Activated T-cell treated with anti-CD3 and anti-CD28 coated beads for 24 hours (primary cell): Measurements from ENCODE around the gene CCDC83.
"Not testable (repeated sequence)": the region's sequence is repeated elsewhere in the genome, so short reads cannot be mapped to it uniquely, and the experiment has no call there.

ENCODE experiments used
- DNase-seq: peaks from one replicate; pipeline ENCODE4 v3.0.0-alpha.2; 2020; ENCODE audit warnings: low read depth

Gene CCDC83

DNA sequence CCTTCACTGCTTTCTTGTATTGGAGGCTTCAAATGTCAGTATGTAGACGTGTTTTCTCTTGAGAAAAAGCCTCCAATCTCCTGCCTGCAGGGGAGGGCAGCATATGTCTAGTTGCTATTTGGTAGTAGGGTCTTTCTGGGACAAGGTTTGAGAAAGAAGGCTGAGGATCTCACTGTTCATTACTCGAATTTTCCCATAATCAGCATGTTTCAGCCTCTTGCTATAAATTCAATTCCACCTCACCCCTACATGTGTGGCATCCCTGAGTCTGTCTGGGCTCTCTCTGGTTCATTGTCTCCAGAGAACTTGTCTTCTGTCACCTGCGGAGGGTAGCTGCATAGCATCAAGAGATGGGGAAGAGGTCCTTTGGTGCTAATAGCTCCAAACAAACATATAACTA lies 19.5 kb upstream of the CCDC83 start:
- DNase-seq: no peak

DNA sequence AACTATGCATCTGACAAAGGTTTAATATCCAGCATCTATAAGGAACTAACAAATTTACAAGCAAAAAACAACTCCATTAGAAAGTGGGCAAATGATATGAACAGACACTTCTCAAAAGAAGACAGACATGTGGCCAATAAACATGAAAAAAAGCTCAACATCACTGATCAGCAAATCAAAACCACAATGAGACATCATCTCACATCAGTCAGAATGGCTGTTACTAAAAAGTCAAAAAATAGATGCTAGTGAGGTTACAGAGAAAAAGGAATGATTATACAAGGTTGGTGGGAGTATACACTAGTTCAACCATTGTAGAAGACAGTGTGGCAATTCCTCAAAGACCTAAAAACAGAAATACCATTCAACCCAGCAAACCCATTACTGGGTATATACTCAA lies 14.3 kb upstream of the CCDC83 start:
- not testable (repeated sequence) for DNase-seq

DNA sequence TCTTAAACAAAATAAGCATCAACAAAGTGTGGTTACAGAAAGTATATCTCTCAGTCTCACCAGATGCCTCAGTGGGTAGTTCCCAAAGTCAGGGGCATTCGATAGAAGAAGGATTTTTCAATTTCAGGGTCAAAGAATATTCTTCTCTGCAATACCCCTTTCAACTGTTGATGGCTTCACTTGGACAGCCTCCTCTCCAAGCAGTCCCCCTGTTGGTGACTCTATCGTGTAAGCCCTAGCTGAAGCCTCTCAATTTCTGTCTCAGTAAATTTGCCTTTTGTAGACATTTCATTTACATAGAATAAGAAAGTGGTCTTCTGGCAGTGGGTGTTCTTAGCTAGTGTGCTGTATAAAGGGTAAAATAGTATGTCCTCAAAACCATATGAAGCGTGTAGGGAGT lies 11.3 kb upstream of the CCDC83 start:
- DNase-seq: no peak

DNA sequence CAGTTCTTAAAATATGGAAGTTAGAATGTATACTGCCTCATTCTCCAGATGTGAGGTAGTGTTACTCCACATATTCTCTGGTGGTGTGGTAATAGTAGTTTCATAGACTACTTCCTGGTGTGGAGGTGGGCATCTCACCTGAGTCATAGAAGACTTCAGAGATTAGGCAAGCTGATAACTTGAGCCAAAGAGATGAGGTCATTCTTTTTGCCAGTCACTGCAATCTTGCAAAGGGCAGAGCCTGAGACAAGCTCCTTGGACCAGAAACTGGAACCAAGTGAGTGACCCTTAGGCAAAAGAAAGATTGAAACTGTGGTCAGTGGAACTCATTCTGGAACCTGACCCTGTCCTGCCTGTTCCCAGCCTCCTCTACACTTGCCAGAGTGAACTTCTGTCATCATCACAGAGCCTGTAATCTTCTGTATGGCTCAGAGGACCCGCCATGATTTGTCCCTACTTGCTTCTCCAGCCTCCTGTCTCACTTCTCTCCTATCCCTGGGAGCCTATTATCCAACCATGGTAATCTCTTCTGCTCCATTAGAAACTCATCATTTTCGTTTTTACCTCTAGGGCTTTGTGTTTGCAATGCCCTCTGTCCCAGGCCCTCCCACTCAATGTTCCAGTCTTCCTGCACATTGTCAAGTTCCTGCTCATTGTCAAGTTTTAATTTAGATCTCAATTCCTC lies 10.6 kb upstream of the CCDC83 start:
- DNase-seq: no peak

DNA sequence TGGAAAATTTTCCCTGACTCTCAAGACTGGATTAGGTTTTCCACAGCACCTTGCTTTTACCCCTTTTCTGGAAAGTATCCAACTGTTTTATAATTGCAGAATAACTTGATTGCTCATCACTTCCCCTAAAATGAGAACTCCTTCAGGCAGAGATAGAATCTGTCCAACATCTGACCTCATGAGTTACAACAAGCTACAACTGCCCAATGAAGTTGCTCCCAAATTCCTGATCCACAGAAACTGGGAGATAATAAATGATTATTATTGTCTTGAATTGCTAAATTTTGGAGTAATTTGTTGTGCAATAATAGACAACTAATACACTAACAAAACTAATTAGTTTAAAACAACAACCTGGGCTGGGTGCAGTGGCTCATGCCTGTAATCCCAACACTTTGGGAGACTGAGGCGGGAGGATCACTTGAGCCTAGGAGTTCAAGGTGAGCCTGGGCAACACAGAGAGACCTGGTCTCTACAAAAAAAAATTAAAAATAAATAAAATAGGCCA lies 10.0 kb upstream of the CCDC83 start:
- no peak for DNase-seq

DNA sequence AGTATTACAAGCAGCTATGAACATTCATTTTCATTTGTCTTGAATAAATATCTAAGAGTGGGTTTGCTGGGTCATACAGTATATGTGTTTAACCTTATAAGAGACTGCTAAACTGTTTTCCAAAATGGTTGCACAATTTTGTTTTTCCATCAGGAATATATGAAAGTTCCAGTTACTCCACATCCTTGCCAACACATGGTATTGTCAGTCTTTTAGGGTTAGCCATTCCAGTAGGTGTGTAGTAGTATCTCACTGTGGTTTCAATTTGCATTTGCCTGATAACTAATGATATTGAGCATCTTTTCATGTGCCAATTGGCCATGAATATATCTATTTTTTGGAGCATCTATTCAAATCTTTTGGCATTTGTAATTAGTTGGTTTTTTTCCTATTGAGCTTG lies 7.7 kb upstream of the CCDC83 start:
- DNase-seq: no peak

DNA sequence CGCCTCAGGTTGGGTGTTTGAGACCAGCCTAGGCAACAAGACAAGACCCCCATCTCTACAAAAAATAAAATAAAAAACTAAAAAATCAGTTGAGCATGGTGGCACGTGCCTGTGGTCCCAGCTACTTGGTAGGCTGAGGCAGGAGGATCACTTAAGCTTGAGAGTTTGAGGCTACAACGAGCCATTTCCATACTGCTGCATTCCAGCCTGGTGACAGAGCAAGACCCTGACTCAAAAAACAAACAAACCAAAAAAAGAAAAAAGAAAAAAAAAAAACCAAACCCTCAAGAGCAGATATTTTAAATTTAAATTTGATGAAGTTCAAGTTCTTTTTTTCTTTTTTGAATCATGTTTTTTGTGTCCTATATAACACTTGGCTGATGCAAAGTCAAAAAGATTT lies 7.2 kb upstream of the CCDC83 start:
- DNase-seq: no peak

DNA sequence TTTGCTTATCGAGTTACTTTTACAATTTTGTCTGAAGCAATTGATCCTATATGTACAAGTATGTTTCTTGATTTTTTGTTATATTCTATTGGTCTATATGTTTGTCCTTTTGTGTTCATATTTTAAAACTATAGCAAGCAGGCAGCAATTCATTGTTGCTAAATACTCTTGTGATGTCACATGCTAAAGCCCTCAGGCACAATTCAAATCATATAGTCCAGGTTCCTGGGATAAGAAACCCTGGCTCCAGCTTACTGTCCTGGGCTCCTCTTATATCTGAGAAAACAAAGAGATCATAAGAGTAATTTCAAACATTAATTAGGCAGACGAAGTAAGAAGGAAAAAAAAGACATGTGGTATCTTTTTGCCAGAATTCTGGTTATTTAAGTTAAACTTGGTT lies 6.6 kb upstream of the CCDC83 start:
- DNase-seq: no peak

DNA sequence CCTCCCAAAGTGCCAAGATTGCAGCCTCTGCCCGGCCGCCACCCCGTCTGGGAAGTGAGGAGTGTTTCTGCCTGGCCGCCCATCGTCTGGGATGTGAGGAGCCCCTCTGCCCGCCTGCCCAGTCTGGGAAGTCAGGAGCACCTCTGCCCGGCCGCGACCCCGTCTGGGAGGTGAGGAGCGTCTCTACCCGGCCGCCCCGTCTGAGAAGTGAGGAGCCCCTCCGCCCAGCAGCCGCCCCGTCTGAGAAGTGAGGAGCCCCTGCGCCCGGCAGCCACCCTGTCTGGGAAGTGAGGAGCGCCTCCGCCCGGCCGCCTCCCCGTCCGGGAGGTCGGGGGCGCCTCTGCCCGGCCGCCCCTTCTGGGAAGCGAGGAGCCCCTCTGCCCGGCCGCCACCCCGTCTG lies 2.4 kb upstream of the CCDC83 start:
- DNase-seq: not testable (repeated sequence)

DNA sequence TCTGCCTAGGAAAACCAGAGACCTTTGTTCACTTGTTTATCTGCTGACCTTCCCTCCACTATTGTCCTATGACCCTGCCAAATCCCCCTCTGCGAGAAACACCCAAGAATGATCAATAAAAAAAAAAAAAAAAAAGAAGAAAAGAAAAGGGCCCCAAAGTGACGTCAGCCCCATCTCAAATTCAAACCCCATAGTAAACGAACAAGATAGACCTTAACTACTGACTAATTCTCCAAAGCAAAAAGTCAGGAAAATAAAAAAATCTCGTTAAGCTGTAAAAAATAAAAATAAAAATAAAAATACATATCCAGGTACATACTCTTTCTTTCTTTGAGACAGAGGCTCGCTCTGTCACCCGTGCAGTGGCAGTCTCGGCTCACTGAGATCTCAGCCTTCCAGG lies 1.6 kb upstream of the CCDC83 start:
- not testable (repeated sequence) for DNase-seq

DNA sequence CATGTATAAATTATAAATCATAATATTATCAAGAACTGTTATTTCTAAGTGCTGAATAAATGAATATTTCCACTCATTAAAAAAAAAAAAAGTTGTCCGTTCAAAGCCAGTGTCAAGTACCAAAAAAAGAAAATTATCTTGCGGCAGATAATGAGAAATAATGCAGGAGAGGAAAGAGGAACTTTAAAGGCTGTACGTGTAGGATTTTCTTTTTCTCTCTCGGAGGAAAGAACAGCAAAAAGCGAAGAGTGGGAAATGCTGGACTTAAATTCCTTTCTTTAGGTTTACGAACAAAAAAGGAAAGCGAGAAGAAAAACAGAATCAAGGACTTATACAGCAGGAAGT lies 999 bp upstream of the CCDC83 start:
- DNase-seq: no peak

DNA sequence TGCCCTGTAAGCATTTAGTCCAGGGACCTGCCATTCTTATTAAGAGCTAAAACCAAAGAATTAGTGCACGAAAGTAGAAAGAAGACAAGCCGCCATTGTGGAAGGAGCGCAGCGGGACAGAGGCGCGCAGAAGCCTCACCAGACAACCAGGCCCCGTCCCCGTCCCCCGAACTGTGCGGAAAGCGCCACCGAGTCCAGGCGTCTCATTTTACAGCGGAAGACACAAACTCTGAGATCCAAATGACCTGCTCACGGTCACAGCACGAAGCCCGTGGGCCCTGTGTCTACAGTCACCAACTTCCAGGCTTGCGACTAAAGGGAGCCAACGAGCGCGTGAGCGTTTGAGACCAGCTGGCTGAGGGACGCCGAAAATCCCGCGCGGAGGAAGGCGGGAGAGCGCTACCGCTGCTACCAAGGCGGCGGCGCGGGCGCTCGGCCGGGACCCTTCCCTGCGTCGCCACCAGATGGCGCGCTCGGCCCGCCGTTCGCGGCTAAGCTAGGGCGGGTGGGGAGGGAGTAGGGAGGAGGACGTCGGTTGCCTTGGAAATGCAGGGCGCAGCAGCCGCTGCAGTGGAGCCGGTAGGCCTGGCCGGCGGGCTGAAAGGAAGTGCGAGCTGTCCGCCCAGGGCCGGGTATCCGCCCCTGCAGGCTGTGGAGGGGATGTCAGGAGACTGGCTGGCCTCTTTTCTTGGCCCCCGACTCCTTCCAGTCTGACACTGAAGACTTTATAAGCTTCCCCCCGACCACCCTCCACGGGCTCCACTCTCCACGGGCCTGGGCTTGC lies 434 bp upstream of the CCDC83 start:
- DNase-seq: peak; percentile 91

DNA sequence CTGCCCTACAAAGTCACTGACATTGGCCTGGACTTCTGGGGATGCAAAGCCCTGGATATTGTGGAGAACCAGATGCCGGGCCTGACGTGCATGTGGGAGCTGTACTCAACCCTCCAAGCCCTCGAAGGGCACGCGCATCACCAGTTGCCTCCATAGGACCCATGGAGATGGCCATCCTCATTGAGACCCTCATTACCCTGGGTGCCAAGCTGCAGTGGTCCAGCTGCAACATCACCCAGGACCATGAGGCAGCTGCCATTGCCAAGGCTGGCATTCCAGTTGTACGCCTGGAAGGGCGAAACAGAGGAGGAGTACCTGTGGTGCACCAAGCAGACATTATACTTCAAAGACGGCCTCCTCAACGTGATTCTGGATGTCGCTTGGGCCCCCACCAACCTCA lies 1.9 kb downstream of the CCDC83 start:
- DNase-seq: no peak

DNA sequence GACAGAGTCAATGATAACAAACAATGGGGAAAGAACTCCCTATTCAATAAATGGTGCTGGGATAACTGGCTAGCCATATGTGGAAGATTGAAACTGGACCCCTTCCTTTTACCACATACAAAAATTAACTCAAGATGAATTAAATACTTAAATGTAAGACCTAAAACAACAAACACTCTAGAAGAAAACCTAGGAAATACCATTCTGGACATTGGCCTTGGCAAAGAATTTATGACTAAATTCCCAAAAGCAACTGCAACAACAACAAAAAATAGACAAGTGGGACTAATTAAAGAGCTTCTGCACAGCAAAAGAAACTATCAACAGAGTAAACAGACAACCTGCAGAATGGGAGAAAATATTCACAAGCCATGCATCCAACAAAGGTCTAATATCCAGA lies 4.4 kb downstream of the CCDC83 start:
- not testable (repeated sequence) for DNase-seq

DNA sequence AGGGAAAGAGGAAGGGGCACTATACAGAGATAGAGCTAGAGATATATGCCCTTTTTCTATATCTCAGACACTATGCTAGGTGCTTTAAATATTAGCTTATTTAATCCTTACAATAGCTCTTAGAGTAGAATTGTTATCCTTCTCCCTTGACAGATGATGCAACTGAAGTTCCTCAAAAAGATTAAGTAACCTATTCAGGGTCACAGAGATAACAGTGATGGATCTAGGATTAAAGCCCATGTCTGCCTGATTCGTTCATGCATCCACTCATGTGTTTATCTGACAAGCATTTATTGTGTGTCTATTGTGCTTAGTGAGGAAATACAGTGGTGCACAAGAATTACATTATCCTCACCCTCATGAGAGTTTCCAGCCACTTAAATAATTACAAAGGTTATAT lies 8.7 kb downstream of the CCDC83 start:
- DNase-seq: no peak

DNA sequence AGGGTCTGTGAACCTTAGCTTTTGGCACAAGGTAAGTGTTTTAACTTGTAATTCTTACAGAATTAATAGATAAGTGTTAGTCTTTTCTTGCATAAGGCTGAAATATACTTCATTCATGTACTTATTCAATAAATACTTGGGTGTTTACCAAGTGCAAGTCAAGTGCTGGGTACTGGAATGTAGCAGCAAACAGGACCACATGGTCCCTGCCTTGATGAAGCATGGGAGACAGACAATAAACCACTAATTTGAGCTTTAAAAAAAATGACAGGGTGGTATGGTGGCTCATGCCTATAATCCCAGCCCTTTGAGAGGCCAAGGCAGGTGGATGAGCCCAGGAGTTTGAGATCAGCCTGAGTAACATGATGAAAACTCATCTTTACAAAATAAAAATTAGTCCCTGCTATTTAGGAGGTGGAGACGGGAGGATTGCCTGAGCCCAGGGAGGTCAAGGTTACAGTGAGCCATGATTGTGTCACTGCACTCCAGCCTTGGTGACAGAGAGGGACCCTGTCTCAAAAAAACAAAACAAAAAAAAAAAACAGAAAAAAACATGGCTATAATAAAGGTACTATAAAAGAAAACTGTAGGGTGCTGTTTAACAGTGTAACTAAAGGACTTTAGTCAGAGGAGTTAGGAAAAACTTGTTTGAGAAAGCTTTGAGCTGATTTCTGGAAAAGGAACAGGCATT lies 11.1 kb downstream of the CCDC83 start:
- no peak for DNase-seq

DNA sequence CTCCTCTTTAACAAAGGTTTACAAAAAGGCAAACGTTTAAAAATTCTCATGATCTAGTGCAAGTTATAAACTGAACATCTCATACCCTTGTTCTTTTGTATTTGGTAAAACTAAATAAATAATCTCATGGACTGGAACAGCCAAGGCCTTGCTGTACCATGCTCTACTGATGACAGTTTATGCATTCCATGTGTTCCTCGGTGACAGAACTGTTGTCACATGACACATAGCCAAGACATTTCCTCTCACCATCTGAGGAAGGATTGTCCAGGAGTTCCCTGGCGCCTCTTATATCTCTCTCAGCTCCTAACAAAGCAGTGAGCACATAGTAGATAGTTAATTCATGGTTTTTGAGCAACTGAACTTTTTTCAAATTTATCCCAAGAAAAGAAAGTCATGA lies 12.6 kb downstream of the CCDC83 start:
- DNase-seq: no peak

DNA sequence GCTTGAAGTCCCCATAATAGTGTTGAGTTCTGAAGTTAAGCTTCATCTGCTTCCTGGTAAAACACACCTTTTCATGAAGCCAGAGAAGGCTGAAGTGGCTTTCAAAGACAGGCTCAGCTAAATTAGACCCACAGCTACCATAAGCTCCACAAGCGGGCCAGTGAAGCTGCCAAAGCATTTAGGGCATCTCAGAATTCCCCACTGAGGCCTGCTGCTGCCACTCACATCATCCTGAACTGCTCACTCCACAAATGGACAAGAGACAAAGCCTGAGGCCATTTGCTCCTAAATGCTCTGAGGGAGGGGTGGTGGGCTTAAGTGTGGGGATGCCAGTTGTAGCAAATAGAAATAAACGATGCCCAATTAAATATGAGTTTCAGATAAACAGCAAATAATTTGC lies 14.6 kb downstream of the CCDC83 start:
- DNase-seq: no peak

DNA sequence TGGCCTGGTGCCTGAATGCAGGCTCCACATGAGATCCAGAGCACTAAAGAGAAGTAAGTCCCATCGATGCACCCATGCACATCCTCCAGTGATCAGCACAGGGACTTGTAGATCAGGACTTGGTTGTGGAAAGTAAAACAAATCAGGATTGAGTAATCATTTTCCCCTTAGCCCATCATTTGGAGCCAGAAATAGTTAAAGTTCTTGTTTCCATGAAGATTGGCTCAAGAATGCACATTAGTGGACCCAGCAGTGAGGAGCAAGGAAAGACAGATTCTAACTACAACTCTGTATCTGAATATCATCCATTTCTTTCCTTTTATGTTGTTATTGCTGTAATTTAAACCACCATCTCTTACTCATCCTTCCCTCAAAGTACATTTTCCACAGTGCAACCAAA lies 19.1 kb downstream of the CCDC83 start:
- no peak for DNase-seq

DNA sequence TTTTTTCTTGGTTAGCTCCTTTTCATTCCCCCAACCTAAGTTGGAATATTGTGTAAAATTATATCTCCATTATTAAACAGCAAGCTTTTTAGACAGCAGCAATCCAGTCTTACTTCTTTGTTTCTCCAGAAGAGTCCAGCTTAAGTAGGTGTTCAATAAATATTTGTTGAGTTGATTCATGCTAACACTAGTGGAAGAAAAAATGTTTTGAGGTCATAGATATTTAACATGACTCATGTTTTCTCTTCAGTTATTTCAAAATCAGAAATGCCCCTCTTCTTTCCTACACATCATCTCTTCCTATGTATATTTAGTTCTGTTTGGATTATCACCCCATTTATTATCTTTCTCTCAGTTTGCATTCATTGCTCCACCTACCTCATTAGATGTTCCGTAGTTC lies 20.3 kb downstream of the CCDC83 start:
- DNase-seq: no peak

DNA sequence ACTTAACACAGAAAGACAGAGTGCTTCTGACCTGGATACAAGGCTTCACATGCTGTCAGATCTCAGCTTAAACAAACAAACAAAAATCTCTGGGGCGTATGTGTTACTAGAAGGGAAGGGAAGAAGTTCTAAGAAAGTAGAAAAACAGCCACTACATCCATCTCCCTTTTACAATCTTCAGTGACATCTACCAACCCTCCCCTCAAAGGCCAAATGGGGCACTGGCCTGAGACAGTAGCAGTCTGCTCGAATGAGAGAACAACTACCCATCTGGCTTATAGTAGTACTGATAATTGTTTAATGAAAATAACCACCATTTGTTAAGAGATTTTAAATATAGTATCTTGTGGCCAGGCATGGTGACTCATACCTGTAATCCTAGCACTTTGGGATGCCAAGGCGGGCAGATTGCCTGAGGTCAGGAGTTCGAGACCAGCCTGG lies 29.4 kb downstream of the CCDC83 start:
- DNase-seq: no peak

DNA sequence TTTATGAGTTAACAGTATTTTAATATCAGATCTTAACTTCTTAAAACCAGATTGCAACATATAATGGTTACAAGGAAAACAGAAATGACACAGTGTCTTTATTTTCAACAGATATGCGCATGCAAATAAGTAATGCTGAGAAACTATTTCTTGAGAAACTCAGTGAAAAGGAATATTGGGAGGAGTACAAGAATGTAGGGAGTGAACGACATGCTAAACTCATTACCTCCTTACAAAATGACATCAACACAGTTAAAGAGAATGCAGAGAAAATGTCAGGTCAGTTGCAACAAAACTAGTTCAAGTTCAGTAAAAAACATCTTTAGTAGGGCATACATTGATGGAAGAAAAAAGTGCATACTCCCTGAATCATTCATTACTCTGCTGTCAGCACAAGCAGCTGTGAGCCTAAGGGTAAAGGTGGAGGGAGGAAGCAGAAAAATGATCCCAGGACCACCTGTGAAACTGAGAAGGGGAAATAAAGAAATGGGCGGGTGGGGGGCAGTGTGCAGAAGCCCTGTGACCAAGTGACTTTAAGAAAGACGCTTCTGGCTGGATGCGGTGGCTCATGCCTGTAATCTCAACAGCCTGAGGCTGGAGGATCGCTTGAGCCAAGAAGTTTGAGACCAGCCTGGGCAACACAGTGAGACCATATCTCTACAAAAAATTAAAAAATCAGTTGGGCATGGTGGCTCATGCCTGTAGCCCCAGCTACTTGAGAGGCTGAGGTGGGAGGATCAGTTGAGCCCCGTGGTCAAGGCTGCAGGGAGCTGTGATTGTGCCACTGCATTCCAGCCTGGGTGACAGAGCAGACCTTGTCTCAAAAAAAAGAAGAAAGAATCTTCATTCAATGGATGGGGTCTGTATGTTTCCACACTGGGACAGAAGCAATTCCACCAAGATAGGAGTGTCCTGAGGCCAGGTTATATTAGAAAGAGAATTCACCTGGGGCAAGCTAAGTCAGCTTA lies 31.2 kb downstream of the CCDC83 start:
- no peak for DNase-seq
